Measurements from ENCODE around the gene C2orf49.

GRCh38 chr2:105382177-105382576 lies 44.8 kb downstream of the C2orf49 start:
- TF ChIP-seq CTCF (IDR thresholded peaks at IDR 0.05; ENCODE audit: borderline replicate concordance, extremely low read depth, low read length, poor library complexity, severe bottlenecking), result no peak
- TF ChIP-seq EZH2 (IDR thresholded peaks at IDR 0.05; ENCODE audit: borderline replicate concordance, low read depth, low read length, severe bottlenecking), result no peak

All from DND-41 (cell line).